ENCODE data around the gene JAKMIP3.

Gene JAKMIP3

DNA sequence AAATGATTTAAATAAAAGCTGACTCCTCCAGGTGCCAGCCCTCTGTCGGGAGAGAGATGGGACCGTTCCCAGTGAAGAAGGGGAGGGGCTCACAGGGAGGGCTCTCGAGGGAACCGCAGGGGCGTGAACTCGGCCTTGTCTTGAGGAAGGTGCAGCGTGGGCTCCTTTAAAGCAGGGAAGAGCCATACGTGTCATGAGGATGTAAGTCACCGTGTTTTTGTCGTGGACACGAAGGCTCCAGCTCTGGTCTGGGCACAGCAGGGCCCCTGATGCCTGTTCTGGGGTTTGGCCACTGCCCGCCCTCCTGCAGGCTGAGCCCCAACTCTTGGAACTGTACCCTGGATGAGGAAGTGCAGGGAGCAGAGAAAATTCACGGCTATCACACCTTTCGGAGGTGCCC is 45.0 kb downstream of the JAKMIP3 start:
- DNase-seq (ENCODE audit: low spot score): no peak

DNA sequence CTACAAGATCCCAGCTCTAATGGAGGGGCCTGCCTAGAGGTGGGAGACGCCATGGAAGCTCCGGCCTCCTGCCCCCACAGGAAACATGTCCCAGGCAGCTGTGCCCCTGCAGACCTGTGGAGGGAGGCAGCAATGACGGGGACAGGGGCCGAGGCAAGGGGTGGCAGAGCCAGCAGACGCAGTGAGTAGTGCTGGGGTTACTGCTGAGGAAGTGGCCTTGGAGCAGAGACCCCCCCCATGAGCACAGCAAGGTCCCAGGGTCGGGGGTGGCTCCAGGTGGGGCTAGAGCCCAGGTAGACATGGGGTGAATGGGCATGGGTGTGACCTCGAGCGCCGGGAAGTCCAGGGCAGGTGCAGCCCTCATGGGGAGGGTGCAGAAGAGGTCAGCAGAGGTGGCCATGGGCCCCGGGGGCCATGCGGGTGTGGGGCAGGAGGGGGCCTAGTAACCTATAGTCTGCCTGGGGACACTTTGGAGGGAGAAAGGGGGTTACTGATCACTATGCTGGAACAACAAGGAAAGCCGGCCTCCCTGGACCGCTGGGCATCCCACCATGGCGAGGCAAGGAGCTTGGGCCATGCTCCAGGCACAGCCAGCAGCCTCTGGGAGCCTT is 45.5 kb downstream of the JAKMIP3 start:
- no peak for DNase-seq (ENCODE audit: low spot score)

DNA sequence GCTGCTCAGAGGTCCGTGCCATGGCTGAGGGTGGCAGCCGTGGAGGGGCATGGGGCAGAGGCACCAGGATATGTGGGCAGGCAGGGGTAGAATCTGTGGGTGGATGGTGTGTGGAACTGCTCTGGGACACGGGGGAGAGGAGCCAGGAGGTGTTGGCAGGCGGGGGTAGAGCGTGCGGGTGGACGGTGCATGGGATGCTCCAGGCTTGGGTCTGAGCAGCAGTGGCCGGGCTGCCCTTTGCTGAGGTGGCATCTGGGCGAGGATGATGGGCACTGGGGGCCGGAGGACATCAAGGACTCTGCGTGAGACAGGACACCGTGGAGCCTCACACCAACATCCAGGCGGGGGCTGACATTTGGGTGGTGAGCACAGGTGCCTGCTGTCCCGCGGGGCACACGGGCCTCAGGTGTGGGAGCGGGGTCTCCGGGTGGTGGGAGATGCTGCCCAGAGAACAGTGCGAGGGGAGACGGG is 46.2 kb downstream of the JAKMIP3 start:
- no peak for DNase-seq (ENCODE audit: low spot score)

DNA sequence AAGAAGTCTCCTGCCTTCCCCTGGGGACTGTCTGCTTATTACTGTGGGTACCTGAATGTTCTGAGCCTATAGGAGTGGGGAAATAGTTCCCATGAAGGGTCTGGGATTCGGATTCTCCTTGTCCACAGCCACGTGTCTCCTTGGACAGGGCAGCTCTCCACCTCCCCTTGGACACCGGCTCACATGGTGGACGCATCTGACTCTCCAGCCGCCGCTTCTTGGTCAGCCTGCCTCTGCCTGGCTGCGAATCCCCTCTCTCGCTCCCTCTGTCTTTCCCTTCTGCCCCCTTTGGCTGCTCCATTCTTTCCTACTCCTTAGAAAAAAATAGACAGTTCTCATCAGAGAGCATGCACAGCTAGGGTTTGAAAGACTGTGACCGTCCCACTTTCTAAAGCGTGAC is 46.9 kb downstream of the JAKMIP3 start:
- no peak for DNase-seq (ENCODE audit: low spot score)

DNA sequence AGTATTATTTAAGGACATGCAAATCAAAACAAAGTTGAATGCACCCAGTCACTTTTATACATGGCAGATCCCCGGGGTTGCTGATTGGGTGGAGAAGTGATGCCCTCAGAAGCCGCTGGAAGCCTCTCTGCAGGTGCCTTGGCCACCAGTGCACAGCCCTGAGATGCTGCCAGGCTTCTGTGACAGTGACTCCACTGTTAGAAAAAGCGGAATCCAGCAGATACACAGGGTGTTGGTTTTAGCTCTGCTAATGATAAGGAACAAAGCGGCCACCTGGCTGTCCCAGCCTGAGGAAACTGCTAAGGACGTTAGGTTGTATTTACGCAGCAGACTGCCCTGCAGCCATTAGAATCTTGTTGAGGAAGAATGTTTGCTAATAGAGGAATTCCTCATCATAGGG is 47.5 kb downstream of the JAKMIP3 start:
- DNase-seq (ENCODE audit: low spot score): no peak

DNA sequence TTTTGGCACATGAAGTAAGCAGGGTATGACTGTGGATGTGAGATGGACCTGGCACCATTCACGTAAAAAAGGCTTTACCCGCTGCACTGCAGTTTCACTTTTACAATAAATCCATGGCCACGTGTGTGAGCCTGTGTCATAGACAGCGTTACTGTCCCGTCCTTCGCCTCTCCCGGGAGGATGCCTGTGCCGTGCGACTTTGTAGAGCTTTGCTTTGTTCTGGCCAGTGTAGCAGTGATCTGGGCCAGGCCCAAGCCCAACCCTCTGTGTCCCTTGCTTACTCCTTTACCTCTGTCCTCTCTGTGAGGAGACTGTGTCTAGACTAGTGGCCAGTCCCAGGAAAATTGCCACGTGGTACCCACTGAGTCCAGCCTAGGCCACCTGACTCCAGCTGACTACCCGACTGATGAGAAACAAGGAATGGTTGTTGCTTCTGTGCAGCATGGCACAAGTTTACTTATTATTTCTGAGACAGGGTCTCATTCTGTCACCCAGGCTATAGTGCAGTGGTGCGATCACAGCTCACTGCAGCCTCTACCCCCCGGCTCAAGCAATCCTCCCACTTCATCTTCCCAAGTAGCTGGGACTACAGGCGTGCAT is 48.1 kb downstream of the JAKMIP3 start:
- no peak for DNase-seq (ENCODE audit: low spot score)

DNA sequence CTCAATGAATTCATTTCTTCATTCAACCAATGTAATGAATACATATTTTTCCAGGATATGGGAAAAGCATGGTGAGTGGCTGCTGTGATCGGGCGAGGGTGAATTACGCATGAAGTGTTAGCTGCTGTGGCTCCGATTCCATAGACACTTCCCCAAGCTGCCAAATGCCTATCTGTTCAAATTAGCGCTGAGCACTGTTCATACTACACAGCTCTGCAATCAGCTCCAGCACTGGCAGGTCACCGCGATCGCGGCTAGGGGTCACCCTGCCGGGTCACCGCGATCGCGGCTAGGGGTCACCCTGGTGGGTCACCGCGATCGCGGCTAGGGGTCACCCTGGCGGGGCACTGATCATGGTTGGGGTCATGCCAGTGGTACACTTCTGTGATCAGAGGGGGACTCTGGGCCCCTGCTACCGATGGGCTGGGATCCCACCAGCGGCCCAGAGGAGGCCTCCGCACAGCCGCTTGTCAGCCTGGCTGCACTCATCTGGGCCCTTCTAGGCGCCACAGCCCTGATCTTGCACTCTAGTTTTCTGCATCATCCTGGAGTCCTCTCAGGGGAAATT is 49.3 kb downstream of the JAKMIP3 start:
- no peak for DNase-seq (ENCODE audit: low spot score)

Measured in hematopoietic multipotent progenitor cell treated with erythropoietin and hydrocortisone succinate and interleukin-3 and kit ligand, for 17 days (in vitro differentiated cells).